Esophagus squamous epithelium (tissue), 5 donors: ENCODE data around the gene PRND. TPM values are rescaled to one million over a fixed set of nuclear protein-coding genes. Genes with fewer than 3 reads are reported as not detected.

ENCODE experiments used
- DNase-seq: peaks from one replicate; lab custom pipeline; 2025; lab: John Stamatoyannopoulos, UW
- H3K27ac ChIP-seq, 4 donors: fragments of 200-600 bp; sonication (generic); one replicate each; pipeline ENCODE4 v1.5.1; 2016 to 2019; ENCODE audit warnings: mild to moderate bottlenecking in 1 of 4
- H3K27me3 ChIP-seq, 4 donors: fragments of 200-600 bp; sonication (generic); 1 replicate in 3 of 4; 2 replicates in 1 of 4; pipeline versions ENCODE4 v1.5.1 to v1.6.0; 2017 to 2021; ENCODE audit warnings: antibody characterized with exemption in 1 of 4
- H3K36me3 ChIP-seq, 3 donors: fragments of 200-600 bp; sonication (generic); one replicate each; pipeline ENCODE4 v1.5.1; 2016 to 2019
- H3K4me1 ChIP-seq, 3 donors: fragments of 200-600 bp; sonication (generic); one replicate each; pipeline ENCODE4 v1.5.1; 2017 to 2019
- H3K4me3 ChIP-seq, 4 donors: fragments of 200-600 bp; sonication (generic); 1 replicate in 3 of 4; 2 replicates in 1 of 4; pipeline ENCODE4 v1.5.1; 2016 to 2019; ENCODE audit warnings: mild to moderate bottlenecking in 2 of 4, moderate library complexity in 1 of 4
- H3K9me3 ChIP-seq, 3 donors: fragments of 200-600 bp; sonication (generic); one replicate each; pipeline ENCODE4 v1.5.1; 2016 to 2019
- CTCF ChIP-seq, 6 experiments: fragments of 450-650 bp in 4 of 6; fragments of 200-600 bp in 2 of 6; sonication (generic) in 2 of 6; IDR thresholded peaks; one replicate each; pipeline ENCODE4 v1.5.1; 2016 to 2019; ENCODE audit warnings: antibody characterized with exemption in 6 of 6, mild to moderate bottlenecking in 4 of 6, moderate library complexity in 4 of 6
- POLR2A ChIP-seq, 4 donors: fragments of 450-650 bp; IDR thresholded peaks; one replicate each; pipeline ENCODE4 v1.6.1; 2017; ENCODE audit warnings: antibody characterized with exemption in 4 of 4, mild to moderate bottlenecking in 4 of 4, moderate library complexity in 3 of 4
- WGBS, 2 donors: methylation state at CpG; one replicate each; pipeline ENCODE4 v1.1.5; 2018; 5-methylcytosine and 5-hydroxymethylcytosine counted together
- intact Hi-C: fragments of 100-400 bp; cut with DNase I; formaldehyde crosslinking; loops from one replicate; pipeline ENCODE4 v1.15.0; 2022
- total RNA-seq, 4 donors: library from RNA; depleted of rRNA; stranded (reverse); fragments of >200 nt; gene quantifications; one replicate each; pipeline ENCODE4 v1.1.0, GENCODE V29; 2016
- donor health status: DM: yes; HTN: yes; CAD: no.

PRND gene
- total RNA-seq, 4 donors from 2014 or later = not detected

GRCh38 chr20:4737857-4738627, 16.3 kb downstream of the PRND start:
- no peaks in the 10 kb centered on the region for H3K36me3 ChIP-seq
- H3K27me3 ChIP-seq = peaks cover 0 to 16% (median 0%) of the 10 kb centered on the region in 4 donors
- DNase-seq = no peak

GRCh38 chr20:4740774-4741431, 19.2 kb downstream of the PRND start:
- intact Hi-C loops = no loop called here

More at GRCh38 chr20:4737857-4738627, 16.3 kb downstream of the PRND start:
- H3K4me3 ChIP-seq = no peak overlapping the region
- no peaks in the 10 kb centered on the region for H3K9me3 ChIP-seq
- intact Hi-C loops = no loop called here
- TF ChIP-seq POLR2A (IDR thresholded peaks at IDR 0.05) (no peak), CTCF (IDR thresholded peaks at IDR 0.05) (no peak)
- H3K4me1 ChIP-seq = no peaks in the 10 kb centered on the region
- no peak overlapping the region for H3K27ac ChIP-seq
- 86 to 91% methylated on average over 8 of the region's 8 CpGs for WGBS, 2 donors

GRCh38 chr20:4748847-4749246, 27.1 kb downstream of the PRND start:
- Histone ChIP-seq H3K9me3 (no peaks in the 10 kb centered on the region), H3K36me3 (no peaks in the 10 kb centered on the region), H3K4me1 (no peaks in the 10 kb centered on the region), H3K27ac (no peak overlapping the region), H3K27me3 (peaks cover 0 to 25% (median 0%) of the 10 kb centered on the region in 4 donors), H3K4me3 (no peak overlapping the region)
- TF ChIP-seq POLR2A (IDR thresholded peaks at IDR 0.05) (no peak), CTCF (IDR thresholded peaks at IDR 0.05) (no peak)
- intact Hi-C loops = no loop called here
- 46 to 59% methylated on average over 5 to 6 of the region's 6 CpGs for WGBS, 2 donors
- DNase-seq = no peak

More at GRCh38 chr20:4740774-4741431, 19.2 kb downstream of the PRND start:
- H3K9me3 ChIP-seq = no peaks in the 10 kb centered on the region
- 30 to 34% methylated on average over 7 to 10 of the region's 10 CpGs for WGBS, 2 donors
- H3K36me3 ChIP-seq = no peaks in the 10 kb centered on the region
- H3K4me3 ChIP-seq = no peak overlapping the region
- TF ChIP-seq CTCF (IDR thresholded peaks at IDR 0.05) = peak; percentile 43 to 75 (median 64)
- TF ChIP-seq POLR2A (IDR thresholded peaks at IDR 0.05) = no peak
- DNase-seq = no peak
- H3K27ac ChIP-seq = no peak overlapping the region
- H3K4me1 ChIP-seq = no peaks in the 10 kb centered on the region
- peaks cover 0 to 11% (median 0%) of the 10 kb centered on the region in 4 donors for H3K27me3 ChIP-seq

- WGBS, 2 donors = 79 to 100% methylated on average over 1 to 4 of the region's 4 CpGs
- TF ChIP-seq POLR2A (IDR thresholded peaks at IDR 0.05) (no peak), CTCF (IDR thresholded peaks at IDR 0.05) (no peak)
- H3K4me1 ChIP-seq = no peaks in the 10 kb centered on the region
- intact Hi-C loops = no loop called here
- peaks cover 0 to 25% (median 0%) of the 10 kb centered on the region in 4 donors for H3K27me3 ChIP-seq
- H3K27ac ChIP-seq = no peak overlapping the region
- no peaks in the 10 kb centered on the region for H3K9me3 ChIP-seq
- no peak overlapping the region for H3K4me3 ChIP-seq
- no peak for DNase-seq
- no peaks in the 10 kb centered on the region for H3K36me3 ChIP-seq
Measured at GRCh38 chr20:4749326-4749725, 27.6 kb downstream of the PRND start.

- Histone ChIP-seq H3K9me3 (no peaks in the 10 kb centered on the region), H3K4me3 (no peak overlapping the region), H3K27ac (no peak overlapping the region), H3K27me3 (peaks cover 0 to 25% (median 0%) of the 10 kb centered on the region in 4 donors), H3K4me1 (no peaks in the 10 kb centered on the region), H3K36me3 (no peaks in the 10 kb centered on the region)
- 69 to 94% methylated on average over 2 to 3 of the region's 4 CpGs for WGBS, 2 donors
- TF ChIP-seq CTCF (IDR thresholded peaks at IDR 0.05) = no peak
- TF ChIP-seq POLR2A (IDR thresholded peaks at IDR 0.05) = no peak
- intact Hi-C loops = no loop called here
- no peak for DNase-seq
Measured at GRCh38 chr20:4750381-4750780, 28.7 kb downstream of the PRND start.
